ENCODE results near the gene POT1. TPM values are rescaled to one million over a fixed set of nuclear protein-coding genes. Genes with fewer than 3 reads are reported as not detected.

The POT1 gene
- total RNA-seq, 1 experiment from 2014 or later: 63.9 TPM

- in situ Hi-C loops (cut with HindIII; ENCODE audit: low pct_unique_long_range_greater_than_20kb, low sequenced_read_pairs): no loop called here
These were observed 147.5 kb downstream of the POT1 start for GRCh38 chr7:124781907-124782734.

GRCh38 chr7:124781418-124781817, 148.2 kb downstream of the POT1 start:
- in situ Hi-C loops (cut with HindIII; ENCODE audit: low pct_unique_long_range_greater_than_20kb, low sequenced_read_pairs): no loop called here
- DNase-seq (ENCODE audit: low read depth): no peak

More at GRCh38 chr7:124781907-124782734, 147.5 kb downstream of the POT1 start:
- no peak for DNase-seq (ENCODE audit: low read depth)

GRCh38 chr7:124780608-124781007, 149.0 kb downstream of the POT1 start:
- in situ Hi-C loops (cut with HindIII; ENCODE audit: low pct_unique_long_range_greater_than_20kb, low sequenced_read_pairs): no loop called here
- DNase-seq (ENCODE audit: low read depth): no peak

GRCh38 chr7:124780056-124780455, 149.6 kb downstream of the POT1 start:
- in situ Hi-C loops (cut with HindIII; ENCODE audit: low pct_unique_long_range_greater_than_20kb, low sequenced_read_pairs): no loop called here
- no peak for DNase-seq (ENCODE audit: low read depth)

GRCh38 chr7:124779620-124780019, 150.0 kb downstream of the POT1 start:
- no peak for DNase-seq (ENCODE audit: low read depth)
- in situ Hi-C loops (cut with HindIII; ENCODE audit: low pct_unique_long_range_greater_than_20kb, low sequenced_read_pairs): no loop called here

- in situ Hi-C loops (cut with HindIII; ENCODE audit: low pct_unique_long_range_greater_than_20kb, low sequenced_read_pairs): no loop called here
These were observed 150.4 kb downstream of the POT1 start for GRCh38 chr7:124779194-124779593.

GRCh38 chr7:124777268-124777667, 152.4 kb downstream of the POT1 start:
- DNase-seq (ENCODE audit: low read depth): no peak

More at GRCh38 chr7:124779194-124779593, 150.4 kb downstream of the POT1 start:
- DNase-seq (ENCODE audit: low read depth): no peak

GRCh38 chr7:124776153-124776552, 153.5 kb downstream of the POT1 start:
- no peak for DNase-seq (ENCODE audit: low read depth)
- in situ Hi-C loops (cut with HindIII; ENCODE audit: low pct_unique_long_range_greater_than_20kb, low sequenced_read_pairs): no loop called here

More at GRCh38 chr7:124777268-124777667, 152.4 kb downstream of the POT1 start:
- in situ Hi-C loops (cut with HindIII; ENCODE audit: low pct_unique_long_range_greater_than_20kb, low sequenced_read_pairs): no loop called here

GRCh38 chr7:124775422-124775821, 154.2 kb downstream of the POT1 start:
- no peak for DNase-seq (ENCODE audit: low read depth)
- in situ Hi-C loops (cut with HindIII; ENCODE audit: low pct_unique_long_range_greater_than_20kb, low sequenced_read_pairs): no loop called here

GRCh38 chr7:124773938-124774337, 155.7 kb downstream of the POT1 start:
- in situ Hi-C loops (cut with HindIII; ENCODE audit: low pct_unique_long_range_greater_than_20kb, low sequenced_read_pairs): no loop called here
- no peak for DNase-seq (ENCODE audit: low read depth)

GRCh38 chr7:124773339-124773738, 156.3 kb downstream of the POT1 start:
- DNase-seq (ENCODE audit: low read depth): no peak
- in situ Hi-C loops (cut with HindIII; ENCODE audit: low pct_unique_long_range_greater_than_20kb, low sequenced_read_pairs): no loop called here

Other genes with a start within 250 kb of the POT1 start
- gene GPR37, start 164.0 kb downstream of the POT1 start, total RNA-seq (2014; rRNA removed; shearing (Covaris generic); ENCODE audit: low replicate concordance): not detected in 2 replicates

All from Caki2 (cell line).